ENCODE results near the gene SMAD2.

GRCh38 chr18:47795434-47795814 lies 135.0 kb downstream of the SMAD2 start:
- TF ChIP-seq CTCF (IDR thresholded peaks at IDR 0.05) (no peak), ZFX (IDR thresholded peaks at IDR 0.05; ENCODE audit: borderline replicate concordance) (no peak)

Data from 22Rv1 (cell line).